CD4-positive, alpha-beta T cell treated with Interleukin-15 for 1 hour (primary cell): ENCODE data around the gene CACNA1H.

Source experiments
- DNase-seq: peaks from one replicate; pipeline ENCODE4 v3.0.0-alpha.2; 2020

CACNA1H gene

DNA sequence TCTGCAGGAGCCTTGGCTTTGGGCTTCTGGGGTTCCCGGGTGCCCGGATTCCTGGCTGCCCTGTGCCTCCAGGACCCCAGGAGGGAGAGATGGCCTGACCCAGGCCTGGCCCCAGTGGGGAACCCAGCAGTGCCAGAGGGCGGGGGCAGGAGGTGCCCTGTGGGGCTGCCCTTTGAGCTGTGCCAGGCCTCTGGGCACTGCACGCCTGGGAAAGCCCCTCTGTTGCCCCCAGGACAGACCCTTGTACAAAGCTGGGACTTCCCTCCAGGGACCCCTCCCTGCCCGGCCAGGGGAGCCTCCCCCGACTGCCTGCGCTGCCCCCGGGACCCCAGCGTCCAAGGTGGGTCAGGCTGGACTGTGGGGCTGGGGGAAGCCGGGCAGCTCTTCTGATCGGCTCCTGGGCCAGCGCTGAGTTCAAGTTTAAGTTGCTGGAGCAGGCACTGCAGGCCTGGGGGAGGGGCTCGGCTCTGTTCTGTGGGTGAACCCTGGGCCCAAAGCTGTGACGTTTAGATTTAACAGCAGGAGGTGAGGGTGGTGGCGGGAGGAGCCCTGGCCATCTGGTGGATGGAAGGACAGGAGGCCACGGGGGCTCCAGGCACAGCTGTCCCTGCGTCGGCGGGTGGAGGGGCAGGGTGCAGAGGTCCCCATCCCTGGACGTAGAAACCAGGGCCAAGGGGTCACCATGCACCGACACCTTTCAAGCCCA is 29.2 kb upstream of the CACNA1H start:
- DNase-seq = no peak

DNA sequence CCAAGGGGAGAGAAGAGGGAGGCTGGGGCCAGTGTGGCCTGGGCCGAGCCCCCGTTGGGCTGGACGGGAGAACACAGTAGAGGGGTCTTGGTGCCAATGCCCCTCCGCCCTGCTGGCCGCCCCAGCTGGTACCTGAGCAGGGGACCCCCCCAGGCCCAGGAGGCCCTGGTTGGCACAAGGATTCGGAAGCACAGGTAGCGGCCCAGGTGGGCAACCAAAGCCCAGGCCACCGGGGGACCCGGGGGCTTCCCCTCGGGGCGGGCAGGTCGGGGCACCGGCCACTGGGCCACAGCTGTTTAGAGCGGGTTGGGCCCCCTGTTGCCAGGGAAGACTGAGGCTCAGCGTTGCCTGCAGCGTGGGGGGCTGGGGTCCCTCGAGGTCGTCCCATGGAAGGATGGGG is 28.6 kb upstream of the CACNA1H start:
- no peak for DNase-seq

DNA sequence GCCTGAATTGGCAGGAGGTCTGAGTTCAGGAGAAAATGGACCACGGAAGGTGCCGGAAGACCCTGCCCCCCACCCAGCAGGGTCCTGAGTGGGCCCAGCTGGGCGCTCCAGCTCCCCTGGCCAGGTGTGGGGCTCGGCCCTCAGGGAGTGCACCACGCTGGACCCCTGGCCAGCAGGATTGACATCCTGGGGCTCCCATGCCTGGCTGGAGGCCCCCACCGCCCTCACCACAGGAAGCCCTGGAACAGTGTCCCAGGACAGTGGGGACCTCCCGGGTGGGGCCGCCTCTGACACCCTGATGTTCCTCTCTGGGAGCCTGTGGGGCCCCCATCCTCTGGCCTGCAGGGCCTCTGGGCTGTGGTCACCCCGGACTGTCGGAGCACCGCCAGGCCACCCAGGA is 28.1 kb upstream of the CACNA1H start:
- no peak for DNase-seq

DNA sequence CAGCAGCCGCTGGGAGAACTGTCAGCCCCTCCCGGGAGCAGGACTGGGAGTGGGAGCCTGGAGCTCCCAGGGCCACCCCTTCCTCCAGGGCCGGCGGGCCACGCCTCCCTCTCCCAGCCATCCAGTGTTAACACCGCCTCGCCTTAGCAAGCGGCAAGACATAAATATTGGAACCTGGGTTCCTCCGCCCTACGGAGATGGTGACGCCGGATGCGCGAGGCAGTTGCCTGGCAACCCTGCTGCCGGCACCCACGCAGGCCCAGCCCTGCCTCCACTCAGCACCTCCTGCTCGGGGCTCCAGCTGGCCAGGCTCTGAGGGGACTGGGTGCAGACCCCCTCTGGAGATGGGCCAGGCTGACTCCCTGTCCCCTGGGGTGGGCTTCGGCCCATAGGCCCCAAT is 27.4 kb upstream of the CACNA1H start:
- DNase-seq = no peak

DNA sequence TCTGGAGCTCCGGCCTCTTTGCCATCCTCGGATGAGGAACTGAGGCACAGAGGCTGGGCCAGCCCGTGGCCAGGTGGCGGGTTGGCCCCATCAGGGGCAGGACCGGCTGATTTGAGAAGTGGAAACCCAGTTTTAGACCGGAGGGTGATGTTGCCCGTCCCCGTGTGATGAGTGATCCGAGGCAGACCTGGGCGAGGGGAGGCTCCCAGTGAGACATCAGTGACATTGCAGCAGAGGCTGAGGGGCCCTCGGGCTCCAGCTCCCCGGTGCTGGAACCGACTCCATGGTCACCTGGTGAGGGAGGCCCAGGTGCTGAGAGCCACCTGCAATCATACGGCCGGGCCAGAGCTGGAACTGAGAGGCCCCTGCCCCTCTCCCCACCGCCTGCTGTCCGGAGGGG is 26.9 kb upstream of the CACNA1H start:
- no peak for DNase-seq

DNA sequence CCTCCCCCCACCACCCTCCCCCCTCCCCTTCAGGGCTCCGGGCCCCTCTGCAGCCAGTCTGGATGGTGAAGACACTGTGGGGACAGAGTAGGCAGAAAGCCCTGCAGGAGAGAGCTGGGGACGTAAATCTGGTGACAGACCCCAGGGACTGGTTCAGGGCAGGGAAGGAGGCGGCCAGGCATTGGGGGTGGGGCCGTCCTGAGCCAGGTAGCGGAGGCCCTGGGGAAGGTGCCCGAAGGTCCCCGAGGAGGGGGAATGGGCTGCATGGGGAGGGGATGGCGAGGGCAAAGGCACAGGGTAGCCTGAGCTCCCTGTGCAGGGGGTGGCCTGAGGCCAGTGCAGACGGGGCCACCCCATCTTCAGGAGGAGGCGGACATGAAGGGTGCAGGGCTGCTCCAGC is 26.3 kb upstream of the CACNA1H start:
- DNase-seq = no peak

GRCh38 chr16:1127101-1127500 is 25.8 kb upstream of the CACNA1H start:
- DNase-seq = no peak

GRCh38 chr16:1127971-1128715 is 24.8 kb upstream of the CACNA1H start:
- DNase-seq = no peak

DNA sequence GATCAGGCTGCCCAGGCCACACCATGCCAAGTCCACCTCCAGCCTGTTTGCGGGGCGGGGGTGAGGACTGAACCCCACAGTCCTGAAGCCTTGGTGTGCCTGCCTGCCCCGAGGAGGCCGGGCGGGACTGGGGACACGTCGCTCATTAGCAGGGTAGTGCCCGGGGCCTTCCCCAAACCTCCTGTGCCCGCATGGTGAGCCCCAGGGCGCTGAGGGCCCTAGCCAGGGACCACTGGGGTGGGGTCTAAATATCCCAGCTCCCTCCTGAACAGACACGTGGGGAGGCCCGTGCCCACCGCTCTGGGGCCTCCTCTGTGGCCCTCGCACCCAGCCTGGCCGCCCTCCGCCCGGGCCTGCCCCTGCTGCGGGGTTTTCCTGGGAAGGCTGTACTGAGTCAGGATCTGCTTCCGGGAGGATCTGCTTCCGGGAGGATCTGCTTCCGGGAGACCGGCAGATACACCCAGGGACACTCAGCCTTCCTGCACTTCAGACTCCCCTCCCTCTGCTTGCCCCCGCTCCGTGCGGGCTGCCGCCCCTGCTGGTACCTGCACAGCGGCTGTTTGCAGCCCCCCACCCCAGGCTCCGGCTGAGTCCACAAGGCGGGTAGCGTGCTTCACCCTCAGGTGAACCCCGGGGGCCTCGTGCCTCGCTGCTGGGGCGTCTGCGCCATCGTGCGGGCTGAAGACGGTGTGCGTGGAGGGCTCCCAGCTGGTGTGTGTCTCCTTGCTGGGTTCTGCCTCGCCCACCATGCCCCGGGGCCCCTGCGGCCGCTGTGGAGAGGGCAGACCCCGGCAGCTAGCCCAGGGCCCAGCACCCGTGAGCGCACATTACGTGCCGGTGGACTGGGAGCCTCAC is 23.6 kb upstream of the CACNA1H start:
- no peak for DNase-seq

DNA sequence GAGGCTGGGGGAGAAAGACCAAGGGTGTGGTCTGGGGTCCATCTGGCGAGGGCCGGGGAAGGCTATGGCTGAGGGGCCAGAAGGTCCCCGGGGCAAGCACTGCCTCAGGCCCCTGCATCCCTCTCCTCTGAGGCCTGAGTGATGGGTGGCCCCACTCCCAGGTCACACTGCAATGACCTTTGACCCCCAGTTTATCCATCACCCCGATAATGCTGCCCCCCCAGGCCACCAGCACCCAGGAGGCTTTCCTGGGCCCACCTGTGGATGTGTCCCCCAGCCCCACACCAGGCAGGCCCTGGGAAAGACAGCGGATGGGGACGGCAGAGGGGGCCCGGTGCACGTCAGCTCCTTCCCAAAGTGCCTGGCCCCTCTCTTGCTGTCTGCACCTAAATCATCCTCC is 22.5 kb upstream of the CACNA1H start:
- no peak for DNase-seq

DNA sequence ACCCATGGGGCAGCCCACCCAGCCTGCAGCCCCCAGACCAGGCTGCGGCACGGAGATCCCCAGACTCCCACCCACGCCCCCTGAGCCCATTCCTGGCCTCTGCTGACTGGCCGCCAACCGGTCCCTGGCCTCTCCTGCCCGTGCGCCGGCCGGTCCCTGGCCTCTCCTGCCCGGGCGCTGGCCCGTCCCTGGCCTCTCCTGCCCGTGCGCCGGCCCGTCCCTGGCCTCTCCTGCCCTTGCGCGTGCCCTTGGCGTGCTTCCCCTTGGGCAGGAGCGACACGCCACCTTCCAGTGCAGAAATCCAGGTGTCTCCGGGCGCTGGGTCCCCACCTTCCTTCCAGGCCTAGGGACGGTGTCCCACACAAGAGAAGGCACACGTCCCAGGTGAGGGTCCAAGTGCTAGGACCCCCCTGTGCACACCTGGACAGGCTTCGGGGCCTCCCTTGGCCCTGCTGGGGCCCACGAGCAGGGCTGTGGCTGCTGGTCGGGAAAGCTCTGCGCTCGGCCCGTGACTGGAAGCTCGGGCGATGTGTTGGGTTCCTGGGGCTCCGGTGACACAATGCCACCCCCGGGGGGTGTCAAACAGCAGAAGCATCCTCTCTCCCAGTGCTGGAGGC is 21.4 kb upstream of the CACNA1H start:
- DNase-seq = no peak

- no peak for DNase-seq
Measured at GRCh38 chr16:1132431-1132830, 20.5 kb upstream of the CACNA1H start.

- DNase-seq = no peak
Measured at GRCh38 chr16:1133271-1133670, 19.6 kb upstream of the CACNA1H start.

DNA sequence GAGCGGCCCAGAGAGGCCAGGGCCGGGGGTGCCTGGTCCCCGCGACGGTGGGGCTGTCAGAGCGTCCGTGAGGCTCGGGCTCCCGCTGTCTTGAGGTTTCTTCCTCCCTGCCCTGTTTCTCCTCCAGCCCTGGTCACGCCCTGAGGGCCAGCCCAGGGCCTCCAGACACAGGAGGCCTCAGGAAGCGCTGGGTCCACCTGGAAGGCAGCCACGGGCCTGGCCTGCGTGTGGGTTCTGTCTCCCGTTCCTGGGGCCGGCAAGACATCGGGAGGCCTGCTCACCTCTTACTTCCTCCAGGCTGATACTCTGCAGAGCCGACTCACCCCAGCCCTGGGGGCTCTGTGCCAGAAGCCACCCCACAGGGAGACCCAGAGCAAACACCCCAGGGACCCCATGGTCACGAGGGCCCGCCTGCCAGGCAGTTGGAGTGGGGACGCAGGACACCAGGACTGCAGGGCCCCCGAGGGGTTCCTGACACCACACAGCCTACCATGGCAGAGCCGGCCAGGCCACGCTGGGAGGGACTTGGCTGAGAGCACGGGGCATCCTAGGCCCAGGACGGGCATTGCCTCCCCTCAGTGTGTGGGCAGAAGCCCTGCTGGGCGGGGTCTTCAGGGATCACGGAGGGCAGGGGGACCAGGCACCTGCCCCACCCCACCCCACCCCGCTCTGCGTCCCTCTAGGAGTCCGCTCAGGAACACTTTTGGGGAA is 18.9 kb upstream of the CACNA1H start:
- no peak for DNase-seq

- DNase-seq = no peak
Measured at GRCh38 chr16:1134776-1135458, 18.0 kb upstream of the CACNA1H start.

GRCh38 chr16:1135459-1135825 is 17.5 kb upstream of the CACNA1H start:
- no peak for DNase-seq

- no peak for DNase-seq
Measured at GRCh38 chr16:1137604-1138003, 15.3 kb upstream of the CACNA1H start.

- DNase-seq = no peak
Measured at GRCh38 chr16:1140582-1141162, 12.2 kb upstream of the CACNA1H start.

GRCh38 chr16:1141191-1141590 is 11.7 kb upstream of the CACNA1H start:
- no peak for DNase-seq

- no peak for DNase-seq
Measured at GRCh38 chr16:1141716-1142115, 11.2 kb upstream of the CACNA1H start.

GRCh38 chr16:1142911-1143310 is 10.0 kb upstream of the CACNA1H start:
- DNase-seq = no peak
